SKM-1 (cell line): ENCODE results near the gene VAV2.

ENCODE experiments used
- DNase-seq: peaks from one replicate; lab custom pipeline; 2025; ENCODE audit not compliant: unreplicated experiment; lab: John Stamatoyannopoulos, UW

The VAV2 gene

DNA sequence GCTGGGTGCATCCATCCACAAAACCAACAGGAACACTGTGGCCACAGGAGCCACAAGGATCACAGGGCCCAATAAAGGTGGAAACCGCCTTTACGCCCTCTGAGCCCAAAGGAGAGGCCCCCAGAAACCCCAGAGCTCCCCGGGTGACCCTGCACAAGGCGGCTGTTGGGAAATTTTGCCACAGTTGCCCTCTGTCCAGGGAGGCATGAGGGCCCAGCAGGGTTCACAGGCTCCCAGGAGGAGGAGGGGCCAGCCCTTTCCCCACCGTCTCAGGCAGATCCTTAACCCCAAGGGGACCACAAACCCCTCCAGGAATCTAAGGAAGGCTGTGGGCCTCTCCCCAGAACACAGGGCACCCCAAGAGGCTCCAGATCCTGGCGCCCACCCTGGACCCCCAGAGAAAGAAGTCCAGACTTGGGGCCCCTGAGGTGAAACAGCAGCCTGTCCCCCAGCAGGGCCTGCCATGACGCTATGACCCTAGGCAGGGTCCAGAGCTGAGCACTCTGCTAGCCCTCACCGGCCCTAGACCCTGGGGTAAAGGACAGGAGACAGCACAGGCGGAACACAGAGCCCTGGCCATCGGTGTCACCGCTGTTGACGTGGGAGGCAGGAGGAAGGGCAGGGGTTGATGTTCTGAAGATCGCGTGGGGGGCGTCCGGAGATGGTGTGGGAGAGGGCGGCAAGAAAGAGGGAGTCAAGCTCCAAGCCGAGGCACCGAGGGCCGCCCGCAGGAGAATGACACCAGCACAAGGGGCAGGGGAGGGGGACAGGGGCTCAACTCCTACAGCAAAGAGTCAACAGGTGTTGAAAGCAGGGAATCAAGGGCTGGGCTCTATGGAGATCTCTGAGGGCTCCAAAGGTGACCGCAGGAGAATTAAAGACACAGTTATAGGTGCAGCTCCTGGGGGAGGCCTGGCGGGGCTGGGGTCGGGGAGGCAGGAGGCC is 97.5 kb downstream of the VAV2 start:
- DNase-seq, result no peak

DNA sequence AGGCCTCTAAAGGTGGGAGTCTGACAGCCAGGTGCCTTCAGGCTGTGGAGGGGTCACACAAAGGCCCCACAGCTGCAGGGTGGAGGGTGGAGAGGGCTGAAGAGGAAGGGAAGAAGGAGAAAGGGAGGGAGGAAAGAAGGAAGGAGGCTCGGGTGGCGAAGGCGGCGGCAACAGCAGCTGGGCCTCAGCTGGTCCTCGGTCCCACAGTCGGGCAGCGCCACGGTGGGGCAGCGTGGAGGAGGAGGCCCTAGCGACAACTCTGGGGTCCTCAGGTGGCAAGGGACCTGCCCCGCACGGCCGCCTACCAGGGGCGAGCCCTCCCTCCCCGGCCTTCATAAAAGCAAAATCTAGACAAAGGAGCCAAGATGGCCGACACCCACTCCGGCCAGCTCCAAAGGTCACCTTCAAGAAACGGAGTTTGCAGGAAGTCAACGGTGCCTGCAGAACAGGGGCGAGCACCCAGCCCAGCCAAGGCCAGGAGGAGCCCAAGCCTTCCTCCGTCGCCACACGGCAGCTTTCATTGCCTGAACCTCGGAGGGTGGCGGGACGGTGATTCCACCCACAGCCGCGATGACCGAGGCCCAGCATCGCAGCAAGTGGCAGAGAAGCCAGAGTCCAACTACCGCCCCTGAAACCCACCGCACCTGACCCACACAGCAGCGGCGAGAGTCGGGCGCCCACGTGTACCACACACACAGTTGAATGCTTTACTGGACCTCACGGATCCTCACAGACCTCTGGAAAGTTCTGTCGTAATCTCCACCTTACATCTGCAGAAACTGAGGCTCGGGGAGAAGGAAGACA is 98.7 kb downstream of the VAV2 start:
- DNase-seq, result no peak

DNA sequence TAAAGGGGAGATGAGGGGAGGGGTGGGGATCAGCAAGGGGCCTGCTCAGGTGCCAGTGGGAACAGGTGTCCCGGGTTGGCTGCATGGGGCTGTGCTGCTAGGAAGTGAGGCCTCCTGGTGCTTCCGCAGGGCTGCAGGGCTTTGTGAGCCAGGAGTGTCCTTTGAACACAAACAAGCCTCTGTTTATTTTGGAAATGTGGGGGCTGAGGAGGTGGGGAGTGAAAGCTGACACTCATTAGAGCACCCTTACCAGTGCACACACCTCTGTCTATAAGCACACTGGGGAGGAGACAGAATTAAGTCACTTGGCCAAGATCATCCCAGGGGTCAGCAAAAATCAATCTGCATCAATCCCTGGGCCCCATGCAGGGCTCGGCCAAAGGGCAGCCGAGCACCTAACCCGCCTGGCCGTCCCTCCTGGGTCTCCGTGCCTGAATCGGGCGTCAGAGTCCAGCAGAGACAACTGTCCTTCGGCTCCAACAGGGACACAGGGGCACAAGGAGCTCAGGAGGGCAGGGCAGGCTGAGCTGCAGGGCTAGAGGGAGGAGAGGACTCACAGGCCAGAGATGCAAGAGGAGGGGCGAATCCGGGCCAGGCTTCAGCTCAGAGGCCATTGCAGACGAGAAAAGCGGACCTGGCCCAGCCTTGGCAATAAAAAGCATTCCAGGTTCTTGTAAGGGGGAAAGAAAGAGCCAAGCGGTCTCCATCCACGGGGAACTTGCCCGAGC is 99.8 kb downstream of the VAV2 start:
- DNase-seq, result no peak

DNA sequence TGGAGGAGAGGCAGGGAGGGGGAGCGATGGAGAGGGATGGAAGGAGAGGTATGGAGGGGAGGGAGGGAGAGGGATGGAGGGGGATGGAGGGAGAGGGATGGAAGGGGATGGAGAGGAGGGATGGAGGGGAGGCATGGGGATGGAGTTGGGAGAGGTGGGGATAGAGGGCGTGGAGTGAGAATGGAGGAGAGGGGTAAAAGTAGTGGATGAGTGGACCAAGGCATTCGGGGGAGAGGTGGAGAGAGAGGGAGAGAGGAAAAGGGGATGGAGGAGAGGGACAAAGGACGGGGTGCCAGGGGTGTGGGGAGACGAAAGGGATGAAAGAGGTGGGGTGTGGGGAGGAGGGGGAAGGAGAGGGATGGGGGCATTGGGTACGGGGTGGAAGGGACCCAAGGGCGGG is 100.4 kb downstream of the VAV2 start:
- DNase-seq, result no peak

DNA sequence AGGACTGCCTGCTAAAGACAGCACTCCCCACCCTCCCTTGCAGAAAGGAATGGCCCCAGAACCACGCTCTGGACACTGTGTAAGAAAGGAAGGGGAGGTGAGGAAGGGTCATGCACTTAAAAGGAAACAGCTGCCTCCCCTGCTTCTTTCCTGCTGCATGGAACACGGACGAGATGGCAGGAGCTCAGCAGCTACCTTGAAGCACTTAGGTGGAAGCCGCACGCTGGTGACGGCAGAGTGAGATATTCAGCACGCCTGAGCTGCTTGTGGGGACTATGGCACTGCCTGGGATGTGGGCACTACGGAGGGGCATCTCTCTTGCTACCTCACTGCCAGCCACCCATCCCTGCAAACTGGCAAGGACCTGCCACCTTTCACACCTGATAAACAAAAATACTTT is 101.5 kb downstream of the VAV2 start:
- no peak for DNase-seq

DNA sequence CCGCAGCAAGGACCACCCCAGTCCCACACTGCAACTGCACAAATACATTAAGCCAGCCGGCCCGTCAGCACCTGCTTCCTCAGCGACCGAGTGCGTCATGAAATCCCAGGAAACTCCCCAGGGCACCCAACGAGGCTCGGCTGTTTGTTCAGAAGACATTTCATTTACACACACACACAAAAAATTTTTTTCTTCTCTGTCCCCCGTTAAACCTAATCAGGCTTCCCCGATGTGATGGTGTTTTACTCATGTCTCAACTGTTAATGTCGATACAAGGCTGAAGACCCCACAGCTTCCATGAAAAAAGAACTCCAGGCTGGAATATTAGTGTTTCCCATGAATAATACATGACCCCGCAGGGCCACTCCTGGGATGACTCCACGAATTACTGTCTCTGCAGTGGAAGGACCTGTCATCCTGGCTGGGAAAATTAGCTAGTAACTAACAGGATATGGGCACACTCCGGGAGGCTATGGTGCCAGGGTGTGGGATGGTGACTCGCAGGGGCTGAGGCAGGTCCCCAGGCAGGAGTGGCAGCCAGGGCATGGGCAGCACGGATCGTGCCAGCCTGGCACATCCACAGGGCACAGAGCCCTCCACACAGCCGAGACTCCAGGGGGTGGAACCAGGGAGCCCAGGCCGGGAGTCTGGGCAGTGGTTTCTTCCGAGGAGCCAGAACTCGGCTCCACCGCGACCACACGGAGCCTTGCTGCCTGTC is 102.4 kb downstream of the VAV2 start:
- DNase-seq, result no peak

DNA sequence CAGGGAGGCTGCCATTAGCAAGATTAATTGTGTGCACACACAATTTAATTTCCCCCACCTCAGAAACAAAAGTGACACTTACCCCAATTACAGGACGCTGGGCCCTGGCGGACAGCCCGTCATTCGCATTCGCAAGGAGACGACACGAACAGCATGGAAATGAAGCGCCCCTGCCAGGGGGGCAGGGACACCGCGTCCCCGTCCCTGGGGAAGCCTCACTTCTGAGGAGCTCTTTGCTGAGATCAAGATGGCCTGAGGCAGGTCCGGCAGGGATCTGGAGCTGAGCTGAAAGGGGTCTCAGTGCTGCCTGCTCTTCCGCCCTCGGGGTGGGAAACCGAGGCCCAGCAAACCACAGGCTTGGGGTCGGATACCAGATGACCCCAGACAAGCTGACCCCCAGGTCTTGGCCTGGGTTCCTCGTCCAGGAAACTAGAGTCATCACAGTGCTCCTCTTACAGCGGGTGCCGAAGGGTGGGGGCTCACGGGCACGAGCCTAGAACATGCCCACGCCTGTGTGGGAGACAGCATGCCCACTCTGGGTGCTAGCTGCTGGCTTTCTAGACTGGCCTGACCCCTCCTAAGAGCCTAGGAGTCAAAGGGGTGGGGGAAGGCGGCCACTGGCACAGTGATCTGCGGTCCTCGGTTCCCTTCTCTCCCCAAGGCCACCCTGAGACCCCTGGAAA is 103.2 kb downstream of the VAV2 start:
- DNase-seq, result no peak

DNA sequence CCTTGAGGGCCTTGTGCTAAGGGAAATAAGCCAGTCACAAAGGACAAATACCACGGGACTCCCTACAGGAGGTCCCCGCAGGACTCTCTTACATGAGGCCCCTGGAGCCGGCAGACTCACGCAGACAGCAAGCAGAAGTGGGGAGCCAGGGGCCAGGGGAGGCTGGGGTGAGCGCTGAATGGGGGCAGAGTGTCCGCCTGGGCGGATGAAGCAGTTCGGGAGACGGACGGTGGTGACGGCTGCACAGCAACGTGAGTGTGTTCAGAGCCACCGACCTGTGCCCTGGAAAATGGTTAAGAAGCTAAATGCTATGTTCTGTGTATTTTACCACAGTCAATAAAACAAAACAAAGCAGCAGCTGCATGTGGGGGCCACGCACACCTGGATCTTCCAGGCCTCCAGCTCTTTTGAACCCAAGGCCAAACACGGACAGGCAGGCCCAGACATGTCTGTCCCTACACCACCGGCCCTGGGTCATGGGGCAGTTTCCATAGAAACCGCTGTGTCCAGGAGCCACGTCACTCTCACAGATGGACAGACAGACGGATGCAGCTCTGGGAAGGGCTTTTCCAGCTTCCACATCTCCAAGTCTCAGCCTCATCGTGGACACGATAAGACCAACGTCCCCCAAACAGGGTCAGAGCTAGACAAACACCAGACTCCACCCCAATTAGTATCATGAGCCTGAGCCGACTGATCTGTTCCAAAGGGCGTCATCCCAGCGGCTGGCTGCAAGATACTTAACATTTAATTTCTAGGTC is 103.9 kb downstream of the VAV2 start:
- no peak for DNase-seq

DNA sequence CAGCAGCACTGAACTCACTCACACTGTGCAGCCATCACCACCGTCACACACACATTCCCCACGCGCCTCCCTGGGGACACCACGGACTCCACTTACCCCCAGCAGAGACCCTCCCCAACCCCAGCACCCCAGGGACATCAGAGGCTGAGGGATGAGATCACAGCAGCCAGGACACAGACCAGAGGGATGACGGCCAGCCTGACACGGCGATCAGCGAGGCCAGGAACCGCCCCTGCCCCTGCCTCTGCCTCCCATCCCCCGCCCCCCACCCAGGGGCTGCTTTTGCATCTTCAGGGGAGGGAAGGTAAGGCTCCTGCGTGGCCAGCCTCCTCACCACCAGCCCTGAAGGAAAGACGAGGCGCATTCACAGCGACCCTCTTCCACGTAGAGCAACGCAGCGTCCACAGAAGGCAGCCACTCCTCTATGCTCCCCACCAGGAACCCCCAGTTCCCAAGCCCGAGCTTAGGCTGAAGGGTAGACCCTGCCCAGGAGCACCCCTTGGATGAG is 104.5 kb downstream of the VAV2 start:
- DNase-seq, result no peak

DNA sequence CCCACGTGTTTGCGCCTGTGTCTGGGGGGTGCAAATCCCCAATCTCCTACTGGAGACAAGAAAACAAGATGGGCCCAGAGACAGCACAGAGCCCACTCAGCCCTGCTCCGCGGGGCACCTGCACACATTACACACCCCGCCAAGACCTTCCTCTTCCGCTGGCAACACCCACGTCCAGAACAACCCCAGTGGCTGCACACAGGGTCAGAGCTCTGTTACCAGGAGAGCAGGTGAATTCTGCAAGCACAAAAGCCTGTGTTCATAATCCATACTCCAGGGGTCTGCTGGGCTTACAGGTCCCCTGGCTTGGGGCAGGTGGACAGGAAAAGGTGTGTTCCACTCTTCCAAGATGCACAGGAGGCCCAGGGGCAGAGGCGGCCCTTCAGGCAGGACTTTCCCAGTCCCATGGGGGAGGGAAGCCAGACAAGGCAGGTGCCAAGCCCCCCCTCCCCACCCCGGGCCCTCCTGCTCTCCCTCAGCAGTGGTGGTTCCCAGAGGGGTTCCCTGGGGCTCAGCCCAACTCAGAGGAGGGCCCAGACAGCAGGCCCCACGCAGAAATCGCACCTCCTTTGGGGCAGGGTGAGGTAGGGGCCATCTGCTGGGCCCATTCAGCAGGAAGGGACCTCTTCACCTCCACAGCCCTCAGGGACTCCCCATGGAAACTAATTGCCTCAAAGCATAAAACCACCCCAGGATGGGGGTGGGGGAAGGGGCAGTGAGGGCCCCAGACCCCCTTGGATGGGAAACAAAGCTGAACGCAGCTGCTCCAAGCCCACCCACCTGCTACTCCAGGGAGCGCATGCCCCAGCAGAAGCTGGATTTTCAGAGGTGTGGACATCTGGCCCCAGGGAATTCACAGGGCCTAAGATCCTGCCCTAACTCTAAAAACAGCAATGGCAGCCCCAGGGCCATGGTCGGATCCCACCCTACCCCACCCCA is 105.3 kb downstream of the VAV2 start:
- DNase-seq, result no peak

DNA sequence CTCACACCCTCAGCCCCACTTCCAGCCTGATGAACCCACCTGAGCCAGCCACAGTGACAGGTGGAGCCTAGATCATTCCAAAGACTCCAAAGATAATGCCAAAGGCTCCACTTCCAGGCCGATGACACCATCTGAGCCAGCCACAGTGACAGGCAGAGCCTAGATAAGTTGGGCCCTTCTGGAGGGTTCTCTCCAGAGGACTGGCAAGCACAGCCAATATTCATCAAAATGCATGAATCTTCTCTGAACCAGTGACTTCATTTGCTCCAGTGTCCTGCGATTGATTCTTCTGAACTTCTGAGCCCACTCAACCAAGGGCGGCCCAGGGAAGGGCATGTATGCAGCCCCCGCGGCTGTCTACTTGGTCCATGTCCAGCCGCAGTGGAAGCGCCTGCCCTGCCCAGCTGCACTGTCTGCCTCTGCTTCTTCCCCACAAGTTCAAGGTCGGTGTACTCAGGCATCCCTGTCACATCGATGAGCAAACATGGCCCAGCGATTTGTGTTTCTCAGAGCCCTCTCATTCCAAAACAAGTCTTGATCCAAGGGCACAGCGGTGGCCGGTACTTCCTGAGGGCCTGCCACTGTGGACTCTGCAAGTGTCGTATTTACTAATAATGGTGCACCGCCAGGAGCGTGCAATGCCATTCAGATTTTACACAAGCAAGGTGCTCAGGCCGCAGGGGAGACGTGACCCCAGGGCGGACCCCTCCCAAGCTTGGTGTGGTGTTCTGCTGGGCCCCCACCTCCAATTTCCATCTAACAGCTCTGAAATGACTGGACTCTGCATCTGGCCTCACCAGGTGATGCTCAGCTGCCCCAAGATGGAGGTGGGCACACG is 107.0 kb downstream of the VAV2 start:
- DNase-seq, result no peak

DNA sequence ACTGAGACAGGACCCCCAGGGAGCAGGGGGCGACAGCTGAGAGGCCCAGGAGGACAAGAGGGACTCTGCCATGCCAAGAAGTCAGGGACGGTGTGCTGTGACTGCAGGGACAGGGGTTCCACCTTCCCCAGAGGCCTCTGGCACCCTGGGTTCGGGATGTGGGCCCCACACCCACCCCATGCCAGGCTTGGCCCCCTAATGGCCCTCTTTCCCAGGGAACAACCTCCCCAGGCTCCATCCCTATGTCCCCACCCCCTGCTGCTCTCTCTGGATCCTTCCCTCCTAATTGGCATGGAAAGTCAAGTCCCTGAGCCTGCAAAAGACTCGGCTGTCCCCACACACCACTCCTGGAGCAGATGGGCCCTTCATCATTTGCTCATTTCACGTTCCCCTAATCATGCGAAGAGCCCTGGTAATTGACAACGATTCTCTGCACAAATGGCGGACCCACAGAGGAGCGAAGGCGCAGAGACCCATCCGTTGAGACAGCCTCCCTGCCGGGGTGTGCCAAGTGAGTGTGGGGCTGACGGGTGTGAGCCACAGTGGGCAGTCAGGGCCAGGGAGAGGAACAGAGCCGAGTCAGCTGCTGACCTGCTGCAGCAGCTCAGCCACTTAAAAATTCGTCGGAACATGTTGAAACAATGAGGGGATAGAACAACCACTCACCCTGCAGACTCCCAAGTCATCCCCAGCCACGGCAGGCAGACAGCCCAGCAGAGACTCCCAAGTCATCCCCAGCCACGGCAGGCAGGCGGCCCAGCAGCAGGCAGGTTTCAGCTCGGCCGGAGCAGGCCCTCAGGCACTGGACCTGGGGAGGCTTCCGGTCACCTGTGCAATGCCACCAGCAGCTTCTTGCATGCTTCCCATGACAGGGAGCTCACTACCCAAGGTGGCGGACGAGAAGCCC is 109.0 kb downstream of the VAV2 start:
- DNase-seq, result no peak

DNA sequence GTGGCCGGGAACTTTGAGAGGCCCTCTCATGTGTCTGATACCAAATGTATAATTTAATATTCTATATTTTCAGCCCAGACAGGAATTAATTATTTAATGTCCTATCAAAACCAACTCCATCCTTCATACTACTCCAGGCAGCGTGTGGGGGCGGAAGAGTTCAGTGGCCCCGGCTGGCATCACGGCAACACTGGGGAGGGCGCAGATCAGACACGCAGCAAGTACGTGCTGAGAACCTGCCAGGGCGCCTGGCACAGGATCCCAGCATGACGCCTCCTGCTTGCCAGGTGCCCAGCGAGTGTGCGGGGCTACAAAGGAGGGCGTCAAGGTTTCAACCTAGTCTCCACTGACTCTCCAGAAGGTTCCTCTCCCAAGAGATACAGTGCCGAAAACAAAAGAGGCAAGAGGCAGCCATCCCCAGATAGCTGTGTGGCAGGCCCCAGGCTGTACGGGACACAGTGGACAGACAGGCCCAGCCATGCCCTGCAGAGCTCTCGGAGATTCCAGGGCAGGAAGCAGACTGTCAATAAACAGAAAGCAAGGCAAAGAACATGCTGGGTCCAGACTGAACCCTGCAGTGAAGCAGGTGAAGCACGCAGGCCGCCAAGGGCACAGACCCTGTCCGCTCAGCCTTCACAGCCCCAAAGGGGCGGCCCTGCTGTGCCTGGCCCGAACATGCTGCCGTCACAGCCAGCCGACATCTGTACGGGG is 110.3 kb downstream of the VAV2 start:
- no peak for DNase-seq

DNA sequence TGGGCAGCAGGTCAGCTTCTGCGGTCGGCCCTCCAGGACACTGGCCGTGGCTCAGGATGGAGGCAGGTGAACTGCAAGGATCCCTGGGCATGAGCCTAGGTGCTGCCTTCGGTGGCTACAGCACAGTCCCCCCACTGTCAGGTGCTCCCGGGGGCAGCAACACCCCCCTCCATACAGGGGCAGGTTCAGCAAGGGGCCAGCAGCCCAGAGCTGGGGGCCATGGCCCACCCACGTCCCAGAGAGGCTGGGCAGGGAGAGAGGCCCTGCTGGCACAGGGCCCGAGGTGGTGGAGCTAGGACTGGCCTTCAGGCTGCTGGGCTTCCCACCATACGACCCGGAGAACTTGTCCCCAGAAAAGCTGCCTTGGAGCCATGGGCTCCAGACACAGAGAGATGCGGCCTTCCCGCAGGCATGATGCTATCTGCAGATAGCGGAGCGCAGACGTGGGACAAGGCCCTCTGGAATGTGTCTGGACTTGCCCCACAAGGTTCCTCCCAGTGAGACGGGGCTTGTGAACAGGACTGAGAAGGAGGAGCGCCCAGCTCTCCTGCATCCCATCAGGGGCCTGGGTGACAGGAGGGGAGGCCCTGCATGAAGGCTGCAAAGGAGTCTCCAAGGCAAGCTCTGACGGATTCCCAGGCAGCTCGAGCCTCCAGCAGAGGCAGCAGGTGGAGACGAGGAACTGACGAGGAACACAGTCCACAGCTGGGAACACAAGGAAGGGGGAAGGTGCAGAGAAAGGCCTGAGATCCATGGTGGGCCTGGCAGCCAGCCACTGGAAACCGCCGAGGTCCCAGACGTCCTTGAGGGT is 111.1 kb downstream of the VAV2 start:
- DNase-seq, result no peak

DNA sequence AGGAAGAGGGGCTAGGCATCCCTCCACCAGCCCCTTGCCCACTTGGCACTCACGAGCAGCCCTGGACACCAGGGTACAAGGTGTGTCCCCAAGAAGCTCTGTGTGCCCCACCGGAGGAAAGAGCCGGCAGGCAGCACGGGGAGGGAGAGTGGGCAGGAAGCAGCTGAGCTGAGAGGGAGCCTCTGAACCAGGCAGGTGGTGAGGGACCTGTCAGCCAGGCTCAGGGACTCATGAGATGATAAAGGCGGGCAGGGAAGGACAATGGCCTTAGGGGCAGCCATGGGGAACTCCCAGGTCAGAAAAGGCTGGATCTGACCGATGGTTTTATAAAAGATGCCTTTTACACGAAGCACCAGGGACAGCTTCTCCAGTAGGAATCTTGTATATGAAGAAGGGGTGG is 112.0 kb downstream of the VAV2 start:
- no peak for DNase-seq
